IMR-90 (cell line): Measurements from ENCODE around the gene LCMT2.

Experiments
- BHLHE40 ChIP-seq: fragments of 150-350 bp; IDR thresholded peaks from 2 replicates; pipeline ENCODE4 v1.6.1; 2016; ENCODE audit warnings: mild to moderate bottlenecking, low read depth, low read length
- CEBPB ChIP-seq: IDR thresholded peaks from 2 replicates; pipeline ENCODE4 v1.6.1; 2012; ENCODE audit warnings: low read depth, low read length, improper control_type of control experiment
- FOS ChIP-seq: fragments of 150-350 bp; IDR thresholded peaks from 2 replicates; pipeline ENCODE4 v1.6.1; 2016; ENCODE audit warnings: low read depth, low read length
- MAFK ChIP-seq: IDR thresholded peaks from 2 replicates; pipeline ENCODE4 v1.6.1; 2012; ENCODE audit warnings: low read depth, low read length, improper control_type of control experiment
- MAZ ChIP-seq: IDR thresholded peaks from 2 replicates; pipeline ENCODE4 v1.6.1; 2012; ENCODE audit warnings: low read depth, mild to moderate bottlenecking, low read length, improper control_type of control experiment, moderate library complexity, borderline replicate concordance
- NFE2L2 ChIP-seq: fragments of 150-350 bp; IDR thresholded peaks from 2 replicates; pipeline ENCODE4 v1.6.1; 2016; ENCODE audit warnings: low read depth, mild to moderate bottlenecking, low read length
- POLR2A ChIP-seq: IDR thresholded peaks from 2 replicates; pipeline ENCODE4 v1.6.1; 2012; ENCODE audit warnings: mild to moderate bottlenecking, low read depth, low read length
- RAD21 ChIP-seq: IDR thresholded peaks from 2 replicates; pipeline ENCODE4 v1.6.1; 2012; ENCODE audit warnings: low read length, improper control_type of control experiment
- RCOR1 ChIP-seq: IDR thresholded peaks from 2 replicates; pipeline ENCODE4 v1.6.1; 2012; ENCODE audit warnings: mild to moderate bottlenecking, low read length, improper control_type of control experiment; ENCODE audit not compliant: insufficient replicate concordance
- RFX5 ChIP-seq: IDR thresholded peaks from 2 replicates; pipeline ENCODE4 v1.8.0; 2012; ENCODE audit warnings: low read depth, mild to moderate bottlenecking, low read length, moderate library complexity
- SMC3 ChIP-seq: fragments of 150-350 bp; IDR thresholded peaks from 2 replicates; pipeline ENCODE4 v1.6.1; 2016; ENCODE audit warnings: low read depth, mild to moderate bottlenecking, antibody characterized with exemption, low read length, moderate library complexity
- USF2 ChIP-seq: fragments of 150-350 bp; IDR thresholded peaks from 2 replicates; pipeline ENCODE4 v1.6.1; 2017; ENCODE audit warnings: mild to moderate bottlenecking, antibody characterized with exemption, low read length, low read depth
- TF ChIP-seq, protein P1 (sequence below): conservative IDR thresholded peaks from 2 replicates; pipeline ENCODE4 v1.5.1; 2012; ENCODE audit warnings: mild to moderate bottlenecking, low read depth, low read length, improper control_type of control experiment
- TF ChIP-seq, protein P2 (sequence below): fragments of 150-350 bp; IDR thresholded peaks from 2 replicates; pipeline ENCODE4 v1.6.1; 2016; ENCODE audit warnings: low read depth, mild to moderate bottlenecking, low read length, moderate library complexity, borderline replicate concordance

DNA sequence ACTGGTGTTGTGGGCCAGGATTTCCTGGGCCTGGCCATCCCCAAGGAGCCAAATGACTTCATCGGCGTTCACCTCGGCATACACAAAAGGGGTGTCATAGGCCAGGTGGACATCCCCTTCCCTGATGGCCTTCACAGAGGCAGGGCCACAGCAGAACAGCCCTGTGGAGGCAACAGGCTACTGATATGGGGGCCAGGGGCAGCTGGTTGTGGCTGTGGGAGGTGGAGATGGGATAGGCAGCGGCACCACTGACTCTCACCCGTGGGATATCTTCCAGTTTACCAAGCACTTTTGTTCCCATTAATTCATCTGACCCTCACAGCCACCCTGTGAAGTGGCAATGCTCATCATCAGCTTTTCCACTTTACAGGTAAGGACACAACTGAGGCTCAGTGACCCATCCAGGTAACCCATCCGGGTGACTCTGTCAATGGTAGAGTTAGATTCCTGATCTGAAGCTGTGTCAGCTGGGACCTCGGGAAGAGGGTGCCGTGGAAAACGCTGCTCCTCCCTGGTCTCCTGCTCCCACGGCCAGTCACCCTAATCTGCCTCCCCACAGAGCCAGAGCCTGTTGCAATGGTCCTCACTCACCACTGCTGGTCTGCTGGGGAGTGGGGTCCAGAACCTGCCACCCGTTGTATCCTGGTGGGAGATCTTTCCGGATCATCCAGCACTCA lies 48.3 kb downstream of the LCMT2 start:
- no peak for TF ChIP-seq CEBPB
- no peak for TF ChIP-seq SMC3
- TF ChIP-seq, protein P1, sequence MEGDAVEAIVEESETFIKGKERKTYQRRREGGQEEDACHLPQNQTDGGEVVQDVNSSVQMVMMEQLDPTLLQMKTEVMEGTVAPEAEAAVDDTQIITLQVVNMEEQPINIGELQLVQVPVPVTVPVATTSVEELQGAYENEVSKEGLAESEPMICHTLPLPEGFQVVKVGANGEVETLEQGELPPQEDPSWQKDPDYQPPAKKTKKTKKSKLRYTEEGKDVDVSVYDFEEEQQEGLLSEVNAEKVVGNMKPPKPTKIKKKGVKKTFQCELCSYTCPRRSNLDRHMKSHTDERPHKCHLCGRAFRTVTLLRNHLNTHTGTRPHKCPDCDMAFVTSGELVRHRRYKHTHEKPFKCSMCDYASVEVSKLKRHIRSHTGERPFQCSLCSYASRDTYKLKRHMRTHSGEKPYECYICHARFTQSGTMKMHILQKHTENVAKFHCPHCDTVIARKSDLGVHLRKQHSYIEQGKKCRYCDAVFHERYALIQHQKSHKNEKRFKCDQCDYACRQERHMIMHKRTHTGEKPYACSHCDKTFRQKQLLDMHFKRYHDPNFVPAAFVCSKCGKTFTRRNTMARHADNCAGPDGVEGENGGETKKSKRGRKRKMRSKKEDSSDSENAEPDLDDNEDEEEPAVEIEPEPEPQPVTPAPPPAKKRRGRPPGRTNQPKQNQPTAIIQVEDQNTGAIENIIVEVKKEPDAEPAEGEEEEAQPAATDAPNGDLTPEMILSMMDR = no peak
- no peak for TF ChIP-seq NFE2L2
- TF ChIP-seq RAD21 = no peak
- TF ChIP-seq POLR2A = no peak
- no peak for TF ChIP-seq BHLHE40
- TF ChIP-seq USF2 = no peak
- no peak for TF ChIP-seq MAZ
- TF ChIP-seq RFX5 = no peak
- TF ChIP-seq FOS = no peak
- no peak for TF ChIP-seq RCOR1
- no peak for TF ChIP-seq MAFK
- TF ChIP-seq, protein P2, sequence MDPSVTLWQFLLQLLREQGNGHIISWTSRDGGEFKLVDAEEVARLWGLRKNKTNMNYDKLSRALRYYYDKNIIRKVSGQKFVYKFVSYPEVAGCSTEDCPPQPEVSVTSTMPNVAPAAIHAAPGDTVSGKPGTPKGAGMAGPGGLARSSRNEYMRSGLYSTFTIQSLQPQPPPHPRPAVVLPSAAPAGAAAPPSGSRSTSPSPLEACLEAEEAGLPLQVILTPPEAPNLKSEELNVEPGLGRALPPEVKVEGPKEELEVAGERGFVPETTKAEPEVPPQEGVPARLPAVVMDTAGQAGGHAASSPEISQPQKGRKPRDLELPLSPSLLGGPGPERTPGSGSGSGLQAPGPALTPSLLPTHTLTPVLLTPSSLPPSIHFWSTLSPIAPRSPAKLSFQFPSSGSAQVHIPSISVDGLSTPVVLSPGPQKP = no peak
